Osteoblast (primary cell): ENCODE data around the gene CASP14. TPM values are rescaled to one million over a fixed set of nuclear protein-coding genes. Genes with fewer than 3 reads are reported as not detected.

Experiments
- DNase-seq: peaks from one replicate; pipeline ENCODE4 v3.0.0; 2011; ENCODE audit warnings: low spot score, mixed read lengths; ENCODE audit not compliant: insufficient read length; ENCODE audit errors: missing footprints
- H2AFZ ChIP-seq: 2 replicates; pipeline ENCODE4 v1.6.0; 2011; ENCODE audit warnings: mild to moderate bottlenecking, low read length
- H3K27ac ChIP-seq: 2 replicates; pipeline ENCODE4 v1.5.1; 2011; ENCODE audit warnings: mild to moderate bottlenecking, low read depth, low read length, moderate library complexity
- H3K27me3 ChIP-seq: 2 replicates; pipeline ENCODE4 v1.6.0; 2012; ENCODE audit warnings: mild to moderate bottlenecking, control low read depth, inconsistent platforms, low read length, moderate library complexity; ENCODE audit not compliant: insufficient read depth
- H3K36me3 ChIP-seq: 2 replicates; pipeline ENCODE4 v1.5.1; 2011; ENCODE audit warnings: mild to moderate bottlenecking, low read length, control low read depth, moderate library complexity; ENCODE audit not compliant: insufficient read depth
- H3K4me1 ChIP-seq: 2 replicates; pipeline ENCODE4 v1.5.1; 2011; ENCODE audit warnings: mild to moderate bottlenecking, low read length, control low read depth, moderate library complexity; ENCODE audit not compliant: insufficient read depth
- H3K4me2 ChIP-seq: 2 replicates; pipeline ENCODE4 v1.6.0; 2011; ENCODE audit warnings: mild to moderate bottlenecking, low read length; ENCODE audit not compliant: insufficient read depth
- H3K4me3 ChIP-seq: fragments of 200-600 bp; sonication (generic); 3 replicates; pipeline ENCODE4 v1.5.1; 2012; ENCODE audit warnings: mild to moderate bottlenecking, low read length, inconsistent platforms; ENCODE audit not compliant: insufficient read depth
- H3K79me2 ChIP-seq: 2 replicates; pipeline ENCODE4 v1.6.0; 2012; ENCODE audit warnings: mild to moderate bottlenecking, low read length, control low read depth, inconsistent platforms; ENCODE audit not compliant: insufficient read depth
- H3K9me3 ChIP-seq: 2 replicates; pipeline ENCODE4 v1.5.1; 2011; ENCODE audit warnings: low read depth, low read length, control low read depth
- H4K20me1 ChIP-seq: 2 replicates; pipeline ENCODE4 v1.6.0; 2012; ENCODE audit warnings: mild to moderate bottlenecking, low read length, control low read depth; ENCODE audit not compliant: insufficient read depth
- total RNA-seq: library from RNA; depleted of rRNA; stranded (reverse); fragments of >200 nt; gene quantifications from 2 replicates; pipeline ENCODE4 v1.2.3, GENCODE V29; 2012
- TF ChIP-seq, protein P1 (sequence below): IDR thresholded peaks from 2 replicates; pipeline ENCODE4 v1.5.1; 2011; ENCODE audit warnings: mild to moderate bottlenecking, low read depth, low read length, moderate library complexity; ENCODE audit errors: extremely low read depth

The CASP14 gene, protein sequence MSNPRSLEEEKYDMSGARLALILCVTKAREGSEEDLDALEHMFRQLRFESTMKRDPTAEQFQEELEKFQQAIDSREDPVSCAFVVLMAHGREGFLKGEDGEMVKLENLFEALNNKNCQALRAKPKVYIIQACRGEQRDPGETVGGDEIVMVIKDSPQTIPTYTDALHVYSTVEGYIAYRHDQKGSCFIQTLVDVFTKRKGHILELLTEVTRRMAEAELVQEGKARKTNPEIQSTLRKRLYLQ
- not detected in 2 replicates for total RNA-seq

DNA sequence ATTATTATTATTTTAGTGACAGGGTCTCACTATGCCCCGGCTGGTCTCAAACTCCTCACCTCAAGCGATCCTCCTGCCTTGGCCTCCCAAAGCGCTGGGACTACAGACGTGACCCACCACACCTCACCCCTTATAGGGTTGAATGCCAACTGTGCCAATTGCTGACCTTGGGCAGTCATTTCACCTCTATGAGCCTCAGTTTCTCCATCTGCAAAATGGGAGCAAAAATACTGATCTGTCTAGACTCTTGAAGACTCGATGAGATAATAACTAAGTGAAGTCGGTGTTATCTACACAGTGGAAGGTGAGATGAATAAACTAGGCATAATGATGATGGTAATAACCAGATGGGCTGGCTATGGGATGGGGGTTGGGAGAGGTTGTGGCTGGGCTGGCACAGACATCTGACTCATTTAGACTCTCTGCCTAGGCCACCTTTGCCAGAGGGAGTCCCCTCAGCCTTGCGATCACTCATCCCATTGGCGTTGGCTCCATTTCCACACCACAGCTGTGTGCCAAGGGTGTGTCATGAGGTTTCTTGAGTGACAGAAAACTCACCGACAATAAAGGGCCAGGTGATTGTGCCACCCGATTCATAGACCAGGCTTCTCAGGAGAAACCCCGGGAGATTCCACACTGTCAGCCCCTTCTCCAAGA is at the start of gene CASP14:
Gene CASP14 (plus strand): TSS at position 596 of the 657 bp plus-strand sequence. CDS start 2,772 bp downstream, outside the sequence.
- Histone ChIP-seq H3K36me3 (no peaks in the 10 kb centered on the region), H3K79me2 (no peaks in the 10 kb centered on the region), H3K27me3 (no peaks in the 10 kb centered on the region), H3K9me3 (no peaks in the 10 kb centered on the region), H3K4me1 (no peaks in the 10 kb centered on the region), H3K4me2 (no peak within 1 kb of the TSS), H4K20me1 (no peaks in the 10 kb centered on the region), H3K27ac (no peak within 1 kb of the TSS), H3K4me3 (no peak within 1 kb of the TSS), H2AFZ (no peak within 1 kb of the TSS)
- TF ChIP-seq, protein P1, sequence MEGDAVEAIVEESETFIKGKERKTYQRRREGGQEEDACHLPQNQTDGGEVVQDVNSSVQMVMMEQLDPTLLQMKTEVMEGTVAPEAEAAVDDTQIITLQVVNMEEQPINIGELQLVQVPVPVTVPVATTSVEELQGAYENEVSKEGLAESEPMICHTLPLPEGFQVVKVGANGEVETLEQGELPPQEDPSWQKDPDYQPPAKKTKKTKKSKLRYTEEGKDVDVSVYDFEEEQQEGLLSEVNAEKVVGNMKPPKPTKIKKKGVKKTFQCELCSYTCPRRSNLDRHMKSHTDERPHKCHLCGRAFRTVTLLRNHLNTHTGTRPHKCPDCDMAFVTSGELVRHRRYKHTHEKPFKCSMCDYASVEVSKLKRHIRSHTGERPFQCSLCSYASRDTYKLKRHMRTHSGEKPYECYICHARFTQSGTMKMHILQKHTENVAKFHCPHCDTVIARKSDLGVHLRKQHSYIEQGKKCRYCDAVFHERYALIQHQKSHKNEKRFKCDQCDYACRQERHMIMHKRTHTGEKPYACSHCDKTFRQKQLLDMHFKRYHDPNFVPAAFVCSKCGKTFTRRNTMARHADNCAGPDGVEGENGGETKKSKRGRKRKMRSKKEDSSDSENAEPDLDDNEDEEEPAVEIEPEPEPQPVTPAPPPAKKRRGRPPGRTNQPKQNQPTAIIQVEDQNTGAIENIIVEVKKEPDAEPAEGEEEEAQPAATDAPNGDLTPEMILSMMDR: no peak
- DNase-seq: no peak

DNA sequence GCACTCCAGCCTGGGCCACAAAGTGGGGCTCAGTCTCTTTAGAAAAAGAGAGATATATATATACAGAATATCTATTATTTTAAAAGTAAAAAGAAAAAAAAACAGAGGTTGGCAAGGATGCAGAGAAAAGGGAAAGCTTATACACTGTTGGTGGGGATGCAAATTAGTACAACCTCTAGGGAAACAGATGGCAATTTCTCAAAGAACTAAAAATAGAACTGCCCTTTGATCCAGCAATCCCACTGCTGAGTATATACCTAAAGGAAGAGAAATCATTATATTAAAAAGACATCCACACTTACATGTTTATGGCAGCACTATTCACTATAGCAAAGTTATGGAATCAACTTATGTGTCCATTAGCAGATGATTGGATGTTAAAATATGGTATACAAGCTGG is 41.0 kb upstream of the CASP14 start:
- Histone ChIP-seq H3K79me2 (no peaks in the 10 kb centered on the region), H3K27ac (no peak overlapping the region), H4K20me1 (no peaks in the 10 kb centered on the region), H3K9me3 (no peaks in the 10 kb centered on the region), H3K4me2 (no peak overlapping the region), H3K4me1 (no peaks in the 10 kb centered on the region), H3K4me3 (no peak overlapping the region), H3K27me3 (no peaks in the 10 kb centered on the region), H3K36me3 (no peaks in the 10 kb centered on the region), H2AFZ (no peak overlapping the region)
- TF ChIP-seq, protein P1: no peak
- DNase-seq: no peak

DNA sequence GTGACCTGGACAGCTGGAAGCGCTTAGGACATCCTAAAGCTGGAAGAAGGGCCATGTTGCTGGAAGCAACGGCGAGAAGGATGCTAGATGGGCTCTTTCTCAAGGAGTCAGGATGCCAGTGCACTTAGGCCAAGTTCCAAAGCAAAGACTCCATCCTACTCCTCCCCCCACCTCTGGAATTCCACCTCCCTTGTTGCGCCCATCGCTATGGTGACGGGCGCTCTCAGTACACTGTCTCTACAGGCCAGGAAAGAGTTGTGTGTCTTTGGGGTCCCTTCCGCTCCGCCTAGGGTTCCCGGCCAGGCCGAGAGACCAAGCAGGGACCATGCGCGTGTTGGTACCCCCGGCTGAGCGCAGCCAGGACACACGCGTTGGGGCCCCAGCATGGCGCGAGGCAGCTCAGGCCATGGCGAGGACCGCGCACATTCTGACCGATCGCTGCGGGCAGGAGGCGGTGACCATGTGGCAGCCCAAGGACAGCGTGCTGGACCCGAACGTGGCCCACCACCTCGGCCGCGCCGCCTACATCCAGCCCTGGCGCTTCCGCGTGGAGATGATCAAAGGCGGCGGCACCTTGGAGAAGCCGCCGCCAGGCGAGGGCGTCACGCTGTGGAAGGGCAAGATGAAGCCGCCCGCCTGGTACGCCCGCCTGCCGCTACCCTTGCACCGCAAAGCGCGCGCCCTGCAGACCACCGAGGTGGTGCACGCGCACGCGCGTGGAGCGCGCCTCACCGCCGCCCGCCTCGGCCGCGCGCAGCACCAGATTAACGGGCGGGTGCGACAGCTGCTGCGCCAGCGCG is 38.6 kb upstream of the CASP14 start:
- Histone ChIP-seq H4K20me1 (no peaks in the 10 kb centered on the region), H3K4me1 (no peaks in the 10 kb centered on the region), H3K27ac (no peak overlapping the region), H2AFZ (no peak overlapping the region), H3K9me3 (no peaks in the 10 kb centered on the region), H3K4me3 (no peak overlapping the region), H3K36me3 (no peaks in the 10 kb centered on the region), H3K79me2 (no peaks in the 10 kb centered on the region), H3K27me3 (no peaks in the 10 kb centered on the region), H3K4me2 (no peak overlapping the region)
- no peak for DNase-seq
- TF ChIP-seq, protein P1: no peak

DNA sequence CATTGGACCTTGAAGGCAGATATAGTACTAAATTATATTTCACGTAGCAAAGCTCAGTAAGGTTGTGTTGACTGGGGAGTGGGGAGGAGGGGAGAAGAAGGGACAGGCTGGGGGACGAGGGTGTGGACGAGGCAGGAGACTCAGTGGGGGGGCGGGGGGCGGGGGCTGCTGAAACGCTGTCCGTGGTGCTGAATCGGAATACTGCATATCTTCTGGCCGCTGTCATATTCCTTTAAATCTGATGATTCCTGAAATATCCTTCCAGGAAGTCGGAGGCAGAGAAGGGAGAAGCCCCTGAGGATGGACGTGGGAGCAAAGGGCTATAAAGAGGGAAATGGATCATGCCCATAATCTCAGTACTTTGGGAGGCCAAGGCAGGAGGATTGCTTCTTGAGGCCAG is 34.7 kb upstream of the CASP14 start:
- H3K4me3 ChIP-seq: no peak overlapping the region
- no peak overlapping the region for H2AFZ ChIP-seq
- no peak overlapping the region for H3K4me2 ChIP-seq
- H3K36me3 ChIP-seq: no peaks in the 10 kb centered on the region
- no peaks in the 10 kb centered on the region for H4K20me1 ChIP-seq
- TF ChIP-seq, protein P1: no peak
- H3K27ac ChIP-seq: no peak overlapping the region
- H3K27me3 ChIP-seq: no peaks in the 10 kb centered on the region
- H3K79me2 ChIP-seq: no peaks in the 10 kb centered on the region
- DNase-seq: no peak
- no peaks in the 10 kb centered on the region for H3K4me1 ChIP-seq
- H3K9me3 ChIP-seq: no peaks in the 10 kb centered on the region
